ENCODE results near the gene CCT7. TPM values are rescaled to one million over a fixed set of nuclear protein-coding genes. Genes with fewer than 3 reads are reported as not detected.

Gene CCT7
- total RNA-seq, 1 experiment from 2014 or later, result 637 TPM

DNA sequence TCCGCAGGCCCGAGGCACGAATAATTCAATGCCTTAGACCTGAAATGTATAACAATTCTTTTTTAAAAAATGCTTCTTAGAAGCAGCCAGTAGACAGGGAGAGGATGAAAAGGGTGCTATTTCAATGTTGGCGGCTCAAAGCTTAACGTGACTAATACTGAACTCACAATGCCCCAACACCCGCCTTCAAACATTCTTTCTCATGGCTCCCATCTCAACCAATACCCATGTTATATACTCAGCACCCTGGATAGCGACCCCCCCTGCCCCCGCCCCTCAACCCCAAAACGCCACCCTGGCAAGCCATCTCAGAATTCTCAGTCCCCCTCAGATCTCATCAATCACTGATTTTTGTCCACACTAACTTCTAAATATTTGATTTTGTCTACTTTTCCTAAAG, 45.7 kb downstream of the CCT7 start:
- peaks cover 4% of the 10 kb centered on the region; the same call in 1 of the 2 replicates for H4K20me1 ChIP-seq (ENCODE audit: insufficient read depth)
- CTCF ChIA-PET, result no interaction called here
- no peak for TF ChIP-seq POLR2AphosphoS5 (IDR thresholded peaks at IDR 0.05; ENCODE audit: low read depth, low read length)
- TF ChIP-seq, protein P1, sequence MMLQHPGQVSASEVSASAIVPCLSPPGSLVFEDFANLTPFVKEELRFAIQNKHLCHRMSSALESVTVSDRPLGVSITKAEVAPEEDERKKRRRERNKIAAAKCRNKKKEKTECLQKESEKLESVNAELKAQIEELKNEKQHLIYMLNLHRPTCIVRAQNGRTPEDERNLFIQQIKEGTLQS (IDR thresholded peaks at IDR 0.05), result no peak
- no peak for TF ChIP-seq ZNF274 (IDR thresholded peaks at IDR 0.05; ENCODE audit: low read depth, low read length)
- TF ChIP-seq EGR1 (IDR thresholded peaks at IDR 0.05; ENCODE audit: low read depth), result no peak
- TF ChIP-seq RAD21 (IDR thresholded peaks at IDR 0.05; ENCODE audit: low read depth), result no peak
- H2AFZ ChIP-seq (ENCODE audit: low read depth, low read length, poor library complexity, severe bottlenecking), result no peak overlapping the region
- POLR2A ChIA-PET, result no interaction called here
- RAD21 ChIA-PET (ENCODE audit: low non-redundant PET in 1 of 2, low total read pairs in 2 of 2, uncharacterized antibody in 2 of 2, unreplicated experiment in 2 of 2), result no interaction called here
- BruUV-seq (replicated peaks), result no TSS peak
- intact Hi-C loops (cut with micrococcal nuclease), result no loop called here
- H3K36me3 ChIP-seq (ENCODE audit: control insufficient read depth in 1 of 2, insufficient read depth in 2 of 2, low read length in 2 of 2), result peaks cover 7 to 9% of the 10 kb centered on the region in 2 experiments; a peak in 3 of 4 replicates
- no peaks in the 10 kb centered on the region for H3K9me2 ChIP-seq (ENCODE audit: insufficient read depth)
- no peak overlapping the region for H3K27ac ChIP-seq (ENCODE audit: low read depth, low read length)
- H3K4me1 ChIP-seq (ENCODE audit: control insufficient read depth in 1 of 2, insufficient read depth in 2 of 2, low read length in 2 of 2), result peaks cover under 1 to 25% of the 10 kb centered on the region in 2 experiments
- DNase-seq (ENCODE audit: low read depth, low spot score) (no peak), ATAC-seq (no peak)
- peaks cover 80% of the 10 kb centered on the region for H3K79me2 ChIP-seq (ENCODE audit: insufficient read depth, low read length)
- no peaks in the 10 kb centered on the region for H3K9me3 ChIP-seq (ENCODE audit: control insufficient read depth in 1 of 2, insufficient read depth in 1 of 2, low read depth in 1 of 2, low read length in 2 of 2)
- H3K4me3 ChIP-seq (replicated peaks in 1 of 2; ENCODE audit: low read depth in 1 of 2, low read length in 2 of 2), result no peak overlapping the region
- no peak overlapping the region for H3K9ac ChIP-seq (ENCODE audit: low read length)
- no peaks in the 10 kb centered on the region for H3K27me3 ChIP-seq (ENCODE audit: insufficient read depth, low read length)
- no peak overlapping the region for H3K4me2 ChIP-seq (ENCODE audit: low read length)

DNA sequence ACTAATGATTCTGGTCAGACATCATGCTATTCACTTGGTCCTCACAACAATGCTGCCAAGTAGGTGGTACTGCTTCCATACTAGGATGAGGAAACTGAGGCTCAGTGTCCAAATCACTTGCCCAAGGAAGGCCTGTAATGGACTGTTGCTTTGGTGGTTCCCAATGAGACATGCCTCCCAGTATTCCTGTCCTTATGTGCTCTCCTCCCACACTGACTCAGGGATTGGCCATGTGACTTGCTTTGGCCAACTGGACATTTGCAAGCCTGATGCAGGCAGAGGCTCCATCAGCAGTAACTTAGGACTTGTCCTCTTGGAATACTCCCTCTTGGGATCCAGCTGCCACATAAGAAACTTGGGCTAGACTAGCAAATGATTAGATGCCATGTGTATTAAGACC, 47.1 kb downstream of the CCT7 start:
- Histone ChIP-seq H3K27ac (ENCODE audit: low read depth, low read length) (no peak overlapping the region), H3K36me3 (ENCODE audit: control insufficient read depth in 1 of 2, insufficient read depth in 2 of 2, low read length in 2 of 2) (peaks cover 7 to 9% of the 10 kb centered on the region in 2 experiments; a peak in 3 of 4 replicates), H3K9ac (ENCODE audit: low read length) (no peak overlapping the region), H3K27me3 (ENCODE audit: insufficient read depth, low read length) (no peaks in the 10 kb centered on the region), H3K79me2 (ENCODE audit: insufficient read depth, low read length) (peaks cover 77% of the 10 kb centered on the region), H3K4me3 (replicated peaks in 1 of 2; ENCODE audit: low read depth in 1 of 2, low read length in 2 of 2) (no peak overlapping the region), H2AFZ (ENCODE audit: low read depth, low read length, poor library complexity, severe bottlenecking) (no peak overlapping the region), H3K4me1 (ENCODE audit: control insufficient read depth in 1 of 2, insufficient read depth in 2 of 2, low read length in 2 of 2) (peaks cover 11 to 36% of the 10 kb centered on the region in 2 experiments), H3K9me2 (ENCODE audit: insufficient read depth) (no peaks in the 10 kb centered on the region), H3K9me3 (ENCODE audit: control insufficient read depth in 1 of 2, insufficient read depth in 1 of 2, low read depth in 1 of 2, low read length in 2 of 2) (no peaks in the 10 kb centered on the region), H4K20me1 (ENCODE audit: insufficient read depth) (peaks cover 4% of the 10 kb centered on the region; the same call in 1 of the 2 replicates), H3K4me2 (ENCODE audit: low read length) (no peak overlapping the region)
- POLR2A ChIA-PET, result no interaction called here
- intact Hi-C loops (cut with micrococcal nuclease), result no loop called here
- no TSS peak for BruUV-seq (replicated peaks)
- TF ChIP-seq TCF7L2 (IDR thresholded peaks at IDR 0.05; ENCODE audit: borderline replicate concordance, extremely low read depth, insufficient read depth, insufficient read length) (no peak), ZNF274 (IDR thresholded peaks at IDR 0.05; ENCODE audit: low read depth, low read length) (no peak), ZFX (IDR thresholded peaks at IDR 0.05) (no peak), POLR2AphosphoS5 (IDR thresholded peaks at IDR 0.05; ENCODE audit: low read depth, low read length) (no peak), POLR2A (IDR thresholded peaks at IDR 0.05; ENCODE audit: borderline replicate concordance, extremely low read depth, insufficient read depth, insufficient read length) (no peak), SRF (IDR thresholded peaks at IDR 0.05; ENCODE audit: low read depth) (no peak), EZH2 (IDR thresholded peaks at IDR 0.05) (no peak), CBX3 (IDR thresholded peaks at IDR 0.05; ENCODE audit: low read depth) (no peak), EGR1 (IDR thresholded peaks at IDR 0.05; ENCODE audit: low read depth) (no peak), SIN3A (IDR thresholded peaks at IDR 0.05; ENCODE audit: low read depth) (no peak), EZH2phosphoT487 (IDR thresholded peaks at IDR 0.05; ENCODE audit: borderline replicate concordance) (no peak)
- TF ChIP-seq, protein P2, sequence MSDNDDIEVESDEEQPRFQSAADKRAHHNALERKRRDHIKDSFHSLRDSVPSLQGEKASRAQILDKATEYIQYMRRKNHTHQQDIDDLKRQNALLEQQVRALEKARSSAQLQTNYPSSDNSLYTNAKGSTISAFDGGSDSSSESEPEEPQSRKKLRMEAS (IDR thresholded peaks at IDR 0.05), result no peak
- RAD21 ChIA-PET (ENCODE audit: low non-redundant PET in 1 of 2, low total read pairs in 2 of 2, uncharacterized antibody in 2 of 2, unreplicated experiment in 2 of 2), result no interaction called here
- CTCF ChIA-PET, result no interaction called here
- ATAC-seq (no peak), DNase-seq (ENCODE audit: low read depth, low spot score) (no peak)

Data from HCT116 (cell line).